ENCODE results near the gene E2F4. TPM values are rescaled to one million over a fixed set of nuclear protein-coding genes. Genes with fewer than 3 reads are reported as not detected.

E2F4 gene
- total and polyA plus RNA-seq, 2 of the 13 experiments (the other 11 are each of a cell fraction or from before 2014, with no cell fraction given), result 84.8 to 91.2 TPM

DNA sequence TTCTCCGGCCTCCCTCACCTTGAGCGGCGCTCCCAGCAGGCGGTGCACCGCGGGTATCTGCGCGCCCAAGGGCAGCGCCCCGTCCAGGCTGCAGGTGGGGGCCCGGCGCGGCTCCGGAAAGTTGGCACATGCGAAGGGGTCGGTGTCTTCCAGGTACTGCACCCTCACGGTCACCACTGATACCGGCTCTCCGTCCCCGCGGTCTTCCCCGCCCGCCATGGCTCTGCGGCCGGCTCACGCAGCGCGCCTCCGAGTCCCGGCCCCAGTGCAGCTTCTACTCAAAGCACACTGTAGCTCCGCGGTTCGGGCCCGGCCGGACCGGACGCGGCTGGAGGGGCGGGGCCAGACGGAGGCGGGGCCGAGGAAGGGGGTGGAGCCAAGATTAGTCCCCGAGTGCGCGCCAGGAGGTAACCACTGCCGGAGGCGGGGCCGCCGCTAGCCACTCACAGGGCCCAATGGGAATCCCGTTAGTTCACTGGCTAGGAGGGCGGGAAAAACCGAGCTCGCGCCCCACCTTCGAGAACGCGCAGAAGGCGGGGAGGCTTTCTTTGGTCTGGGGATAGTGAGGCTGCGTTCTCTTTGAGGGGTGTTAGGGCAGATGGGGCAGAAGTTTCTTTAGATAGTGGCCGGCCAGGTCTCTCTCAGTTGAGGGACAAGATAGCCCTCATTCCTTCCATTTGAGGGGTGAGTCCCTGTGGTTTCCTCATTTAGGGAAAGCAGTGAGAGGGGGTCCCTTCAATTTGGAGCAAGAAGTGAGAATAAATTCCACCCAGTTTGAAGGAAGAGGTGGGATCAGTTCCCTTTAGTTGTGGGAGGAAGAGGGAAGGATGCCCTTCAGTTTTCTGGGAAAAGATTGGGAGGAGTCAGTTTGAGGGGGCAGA, 55.5 kb downstream of the E2F4 start, which contains the start of gene FHOD1 (continued):
- TF ChIP-seq, protein P1, sequence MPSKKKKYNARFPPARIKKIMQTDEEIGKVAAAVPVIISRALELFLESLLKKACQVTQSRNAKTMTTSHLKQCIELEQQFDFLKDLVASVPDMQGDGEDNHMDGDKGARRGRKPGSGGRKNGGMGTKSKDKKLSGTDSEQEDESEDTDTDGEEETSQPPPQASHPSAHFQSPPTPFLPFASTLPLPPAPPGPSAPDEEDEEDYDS (CRISPR knock-in tag; IDR thresholded peaks at IDR 0.05), result no peak; the same call in 1 of the 2 replicates
- TF ChIP-seq, protein P2, sequence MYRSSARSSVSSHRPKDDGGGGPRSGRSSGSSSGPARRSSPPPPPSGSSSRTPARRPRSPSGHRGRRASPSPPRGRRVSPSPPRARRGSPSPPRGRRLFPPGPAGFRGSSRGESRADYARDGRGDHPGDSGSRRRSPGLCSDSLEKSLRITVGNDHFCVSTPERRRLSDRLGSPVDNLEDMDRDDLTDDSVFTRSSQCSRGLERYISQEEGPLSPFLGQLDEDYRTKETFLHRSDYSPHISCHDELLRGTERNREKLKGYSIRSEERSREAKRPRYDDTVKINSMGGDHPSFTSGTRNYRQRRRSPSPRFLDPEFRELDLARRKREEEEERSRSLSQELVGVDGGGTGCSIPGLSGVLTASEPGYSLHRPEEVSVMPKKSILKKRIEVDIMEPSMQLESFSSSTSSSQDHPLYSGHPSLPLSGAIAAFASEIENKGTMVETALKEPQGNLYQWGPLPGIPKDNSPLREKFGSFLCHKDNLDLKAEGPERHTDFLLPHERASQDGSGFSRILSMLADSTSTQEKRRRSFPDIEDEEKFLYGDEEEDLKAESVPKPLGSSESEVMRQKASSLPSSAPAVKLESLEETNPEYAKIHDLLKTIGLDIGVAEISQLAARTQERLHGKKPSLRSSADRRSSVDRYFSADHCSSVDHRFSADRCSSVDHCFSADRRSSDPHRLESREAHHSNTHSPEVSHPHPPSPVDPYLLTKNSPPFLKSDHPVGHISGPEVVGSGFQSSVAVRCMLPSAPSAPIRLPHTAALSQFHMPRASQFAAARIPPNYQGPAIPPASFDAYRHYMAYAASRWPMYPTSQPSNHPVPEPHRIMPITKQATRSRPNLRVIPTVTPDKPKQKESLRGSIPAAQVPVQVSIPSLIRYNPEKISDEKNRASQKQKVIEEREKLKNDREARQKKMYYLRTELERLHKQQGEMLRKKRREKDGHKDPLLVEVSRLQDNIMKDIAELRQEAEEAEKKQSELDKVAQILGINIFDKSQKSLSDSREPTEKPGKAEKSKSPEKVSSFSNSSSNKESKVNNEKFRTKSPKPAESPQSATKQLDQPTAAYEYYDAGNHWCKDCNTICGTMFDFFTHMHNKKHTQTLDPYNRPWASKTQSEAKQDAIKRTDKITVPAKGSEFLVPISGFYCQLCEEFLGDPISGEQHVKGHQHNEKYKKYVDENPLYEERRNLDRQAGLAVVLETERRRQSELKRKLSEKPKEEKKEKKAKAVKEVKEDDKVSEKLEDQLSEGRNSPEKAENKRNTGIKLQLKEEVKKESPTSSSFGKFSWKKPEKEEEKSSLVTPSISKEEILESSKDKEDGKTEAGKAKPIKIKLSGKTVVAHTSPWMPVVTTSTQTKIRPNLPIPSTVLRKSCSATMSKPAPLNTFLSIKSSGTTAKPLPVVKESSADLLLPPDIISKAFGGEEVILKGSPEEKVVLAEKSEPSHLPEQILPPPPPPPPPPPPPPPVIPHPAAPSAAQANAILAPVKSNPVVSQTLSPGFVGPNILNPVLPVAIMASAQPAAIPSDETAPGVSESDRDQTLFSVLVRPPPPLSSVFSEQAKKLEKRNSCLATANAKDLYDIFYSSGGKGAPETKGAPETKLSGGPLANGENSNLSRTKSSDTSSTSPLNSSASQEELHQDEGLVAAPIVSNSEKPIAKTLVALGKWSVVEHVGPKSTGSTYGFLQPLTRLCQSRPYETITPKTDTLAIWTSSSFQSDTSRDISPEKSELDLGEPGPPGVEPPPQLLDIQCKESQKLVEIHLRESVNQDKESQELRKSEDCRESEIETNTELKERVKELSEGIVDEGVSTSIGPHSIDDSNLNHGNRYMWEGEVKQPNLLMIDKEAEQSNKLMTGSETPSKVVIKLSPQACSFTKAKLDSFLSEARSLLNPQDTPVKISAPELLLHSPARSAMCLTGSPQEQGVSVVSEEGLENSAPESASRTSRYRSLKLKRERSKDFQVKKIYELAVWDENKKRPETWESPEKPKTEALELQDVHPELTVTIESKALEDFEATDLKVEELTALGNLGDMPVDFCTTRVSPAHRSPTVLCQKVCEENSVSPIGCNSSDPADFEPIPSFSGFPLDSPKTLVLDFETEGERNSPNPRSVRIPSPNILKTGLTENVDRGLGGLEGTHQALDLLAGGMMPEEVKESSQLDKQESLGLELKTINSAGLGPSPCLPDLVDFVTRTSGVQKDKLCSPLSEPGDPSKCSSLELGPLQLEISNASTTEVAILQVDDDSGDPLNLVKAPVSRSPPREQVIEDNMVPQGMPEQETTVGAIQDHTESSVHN (CRISPR knock-in tag; IDR thresholded peaks at IDR 0.05), result no peak
- TF ChIP-seq ZNF777 (CRISPR knock-in tag; IDR thresholded peaks at IDR 0.05) (peak; percentile 91), ZNF841 (CRISPR knock-in tag; IDR thresholded peaks at IDR 0.05; ENCODE audit: borderline replicate concordance) (no peak), ZNF782 (CRISPR knock-in tag; IDR thresholded peaks at IDR 0.05; ENCODE audit: borderline replicate concordance) (no peak; the same call in 1 of the 2 replicates), ATF5 (CRISPR knock-in tag; IDR thresholded peaks at IDR 0.05; ENCODE audit: low read depth) (no peak), ZNF431 (CRISPR knock-in tag; IDR thresholded peaks at IDR 0.05; ENCODE audit: borderline replicate concordance, low read depth) (no peak), ZNF776 (CRISPR knock-in tag; IDR thresholded peaks at IDR 0.05) (no peak; the same call in 1 of the 2 replicates), CREBL2 (CRISPR knock-in tag; IDR thresholded peaks at IDR 0.05; ENCODE audit: borderline replicate concordance) (no peak), BCL6 (CRISPR knock-in tag; IDR thresholded peaks at IDR 0.05) (no peak; the same call in 1 of the 2 replicates), NFRKB (IDR thresholded peaks at IDR 0.05) (no peak), ZSCAN9 (CRISPR knock-in tag; IDR thresholded peaks at IDR 0.05; ENCODE audit: borderline replicate concordance) (peak; percentile 86), ZNF34 (CRISPR knock-in tag; IDR thresholded peaks at IDR 0.05; ENCODE audit: borderline replicate concordance) (no peak), ZNF546 (CRISPR knock-in tag; conservative IDR thresholded peaks at IDR 0.05) (no peak), SCMH1 (CRISPR knock-in tag; IDR thresholded peaks at IDR 0.05; ENCODE audit: borderline replicate concordance) (no peak)
- TF ChIP-seq, protein P3, sequence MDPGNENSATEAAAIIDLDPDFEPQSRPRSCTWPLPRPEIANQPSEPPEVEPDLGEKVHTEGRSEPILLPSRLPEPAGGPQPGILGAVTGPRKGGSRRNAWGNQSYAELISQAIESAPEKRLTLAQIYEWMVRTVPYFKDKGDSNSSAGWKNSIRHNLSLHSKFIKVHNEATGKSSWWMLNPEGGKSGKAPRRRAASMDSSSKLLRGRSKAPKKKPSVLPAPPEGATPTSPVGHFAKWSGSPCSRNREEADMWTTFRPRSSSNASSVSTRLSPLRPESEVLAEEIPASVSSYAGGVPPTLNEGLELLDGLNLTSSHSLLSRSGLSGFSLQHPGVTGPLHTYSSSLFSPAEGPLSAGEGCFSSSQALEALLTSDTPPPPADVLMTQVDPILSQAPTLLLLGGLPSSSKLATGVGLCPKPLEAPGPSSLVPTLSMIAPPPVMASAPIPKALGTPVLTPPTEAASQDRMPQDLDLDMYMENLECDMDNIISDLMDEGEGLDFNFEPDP (CRISPR knock-in tag; conservative IDR thresholded peaks at IDR 0.05), result no peak
